Epithelial cell of proximal tubule (primary cell): ENCODE results near the gene COL4A1. TPM values are rescaled to one million over a fixed set of nuclear protein-coding genes. Genes with fewer than 3 reads are reported as not detected.

ENCODE experiments used
- DNase-seq: peaks from one replicate; pipeline ENCODE4 v3.0.0-alpha.2; 2011; ENCODE audit warnings: low read depth
- H3K4me3 ChIP-seq: 2 replicates; pipeline ENCODE4 v1.5.1; 2011; ENCODE audit warnings: low read depth, mild to moderate bottlenecking, low read length
- CTCF ChIP-seq: conservative IDR thresholded peaks from 2 replicates; pipeline ENCODE4 v1.5.1; 2012; ENCODE audit warnings: low read depth, mild to moderate bottlenecking, low read length
- total RNA-seq: library from RNA; depleted of rRNA; stranded (reverse); fragments of >200 nt; gene quantifications from 2 replicates; pipeline ENCODE4 v1.2.3, GENCODE V29; 2015

The COL4A1 gene
- total RNA-seq, 1 donor from 2014 or later, result 547 TPM

- H3K4me3 ChIP-seq, result no peak overlapping the region
- no peak for DNase-seq
- TF ChIP-seq CTCF, result no peak
Observed at GRCh38 chr13:110347088-110347487, 40.1 kb upstream of the COL4A1 start.

- TF ChIP-seq CTCF, result no peak
- H3K4me3 ChIP-seq, result no peak overlapping the region
- DNase-seq, result no peak
Observed at GRCh38 chr13:110346661-110347067, 39.7 kb upstream of the COL4A1 start.

- H3K4me3 ChIP-seq, result no peak overlapping the region
- no peak for TF ChIP-seq CTCF
- DNase-seq, result no peak
Observed at GRCh38 chr13:110345701-110346100, 38.7 kb upstream of the COL4A1 start.

GRCh38 chr13:110345266-110345665, 38.3 kb upstream of the COL4A1 start:
- DNase-seq, result no peak

GRCh38 chr13:110344320-110344719, 37.4 kb upstream of the COL4A1 start:
- no peak for TF ChIP-seq CTCF
- no peak for DNase-seq
- H3K4me3 ChIP-seq, result no peak overlapping the region

More at GRCh38 chr13:110345266-110345665, 38.3 kb upstream of the COL4A1 start:
- TF ChIP-seq CTCF, result no peak
- H3K4me3 ChIP-seq, result no peak overlapping the region

GRCh38 chr13:110343241-110343865, 36.4 kb upstream of the COL4A1 start:
- no peak overlapping the region for H3K4me3 ChIP-seq

More at GRCh38 chr13:110343241-110343865, 36.4 kb upstream of the COL4A1 start:
- TF ChIP-seq CTCF, result no peak
- DNase-seq, result no peak
